ENCODE data around the gene ULBP2.
"Not testable (repeated sequence)": the region's sequence is repeated elsewhere in the genome, so short reads cannot be mapped to it uniquely, and the experiment has no call there.

Gene ULBP2

GRCh38 chr6:149965194-149966020 lies 23.6 kb downstream of the ULBP2 start:
- Histone ChIP-seq H2BK5ac (ENCODE audit: low read depth, low read length, poor library complexity, severe bottlenecking) (no peak overlapping the region), H3K9me3 (ENCODE audit: control insufficient read depth, low read length) (no peaks in the 10 kb centered on the region), H3K14ac (ENCODE audit: low read length in 2 of 2) (no peak overlapping the region), H3K4me2 (ENCODE audit: low read length, poor library complexity, severe bottlenecking) (peak overlapping the region; percentile 82), H3K27ac (ENCODE audit: low read length, poor library complexity, severe bottlenecking) (no peak overlapping the region), H3K79me1 (replicated peaks; ENCODE audit: low read length, poor library complexity, severe bottlenecking) (no peaks in the 10 kb centered on the region), H3K27me3 (ENCODE audit: control insufficient read depth in 1 of 2, insufficient read depth in 1 of 2, low read length in 2 of 2) (peaks cover 69 to 89% of the 10 kb centered on the region in 2 experiments), H2BK15ac (ENCODE audit: low read depth, poor library complexity, severe bottlenecking) (no peak overlapping the region), H3K18ac (ENCODE audit: low read depth in 1 of 2, low read length in 2 of 2) (no peak overlapping the region), H2BK12ac (ENCODE audit: low read length in 2 of 2) (no peak overlapping the region), H3K4me1 (ENCODE audit: control insufficient read depth, insufficient read depth, low read depth, low read length) (peaks cover 32% of the 10 kb centered on the region), H4K8ac (ENCODE audit: low read length) (no peak overlapping the region), H3K9ac (ENCODE audit: low read length) (peak overlapping the region; percentile 49), H3K23ac (ENCODE audit: low read length in 2 of 2) (no peak overlapping the region), H3K4me3 (ENCODE audit: insufficient read depth in 1 of 2, low read depth in 1 of 2, low read length in 2 of 2) (peak overlapping the region; percentile 55 to 72), H4K91ac (ENCODE audit: low read length) (no peak overlapping the region), H3K4ac (ENCODE audit: low read depth in 1 of 2, low read length in 2 of 2) (no peak overlapping the region), H2BK120ac (ENCODE audit: low read depth, low read length) (no peak overlapping the region), H2AFZ (ENCODE audit: low read depth, low read length) (no peak overlapping the region), H3K36me3 (ENCODE audit: control insufficient read depth in 1 of 2, insufficient read depth in 2 of 2, low read depth in 1 of 2, low read length in 2 of 2) (no peaks in the 10 kb centered on the region), H2AK5ac (ENCODE audit: low read length, severe bottlenecking) (no peak overlapping the region)
- WGBS: 7% methylated on average over 37 of the region's 38 CpGs
- DNase-seq: peak; percentile 7

DNA sequence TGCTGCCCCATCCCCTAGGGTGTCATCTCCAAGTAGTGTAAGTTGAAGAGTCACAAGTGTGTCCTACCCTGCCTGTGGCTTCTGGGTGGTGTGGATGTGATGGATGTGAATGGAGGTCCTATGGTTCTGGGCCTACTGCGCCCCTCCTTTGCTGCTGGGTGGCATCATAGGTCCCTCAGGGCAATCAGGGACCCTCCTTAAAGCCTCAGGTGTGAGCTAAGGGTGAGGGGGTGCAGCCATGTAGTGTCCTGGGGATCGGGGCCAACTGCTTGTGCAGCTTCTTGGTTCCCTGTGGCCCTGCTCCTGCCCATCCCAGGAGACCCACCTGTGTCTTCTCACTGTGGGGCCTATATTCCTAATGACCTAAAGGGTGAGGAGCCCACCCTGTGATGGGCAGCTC lies 24.5 kb downstream of the ULBP2 start:
- Histone ChIP-seq H3K27me3 (ENCODE audit: control insufficient read depth in 1 of 2, insufficient read depth in 1 of 2, low read length in 2 of 2) (peaks cover 74 to 85% of the 10 kb centered on the region in 2 experiments), H3K4me1 (ENCODE audit: control insufficient read depth, insufficient read depth, low read depth, low read length) (peaks cover 32% of the 10 kb centered on the region)
- not testable (repeated sequence) for H2BK120ac ChIP-seq (ENCODE audit: low read depth, low read length); H4K91ac ChIP-seq (ENCODE audit: low read length); H2BK15ac ChIP-seq (ENCODE audit: low read depth, poor library complexity, severe bottlenecking); H4K8ac ChIP-seq (ENCODE audit: low read length); H3K79me1 ChIP-seq (replicated peaks; ENCODE audit: low read length, poor library complexity, severe bottlenecking); H3K4ac ChIP-seq (ENCODE audit: low read depth in 1 of 2, low read length in 2 of 2); H2AFZ ChIP-seq (ENCODE audit: low read depth, low read length); H2AK5ac ChIP-seq (ENCODE audit: low read length, severe bottlenecking); H2BK12ac ChIP-seq (ENCODE audit: low read length in 2 of 2); H3K9ac ChIP-seq (ENCODE audit: low read length); H3K23ac ChIP-seq (ENCODE audit: low read length in 2 of 2); H3K18ac ChIP-seq (ENCODE audit: low read depth in 1 of 2, low read length in 2 of 2); H3K14ac ChIP-seq (ENCODE audit: low read length in 2 of 2); H2BK5ac ChIP-seq (ENCODE audit: low read depth, low read length, poor library complexity, severe bottlenecking); H3K27ac ChIP-seq (ENCODE audit: low read length, poor library complexity, severe bottlenecking); H3K36me3 ChIP-seq (ENCODE audit: control insufficient read depth in 1 of 2, insufficient read depth in 2 of 2, low read depth in 1 of 2, low read length in 2 of 2); H3K4me2 ChIP-seq (ENCODE audit: low read length, poor library complexity, severe bottlenecking); H3K4me3 ChIP-seq (ENCODE audit: insufficient read depth in 1 of 2, low read depth in 1 of 2, low read length in 2 of 2); H3K9me3 ChIP-seq (ENCODE audit: control insufficient read depth, low read length); DNase-seq
- 100% methylated on average over 1 of the region's 2 CpGs for WGBS

- no peaks in the 10 kb centered on the region for H3K36me3 ChIP-seq (ENCODE audit: control insufficient read depth in 1 of 2, insufficient read depth in 2 of 2, low read depth in 1 of 2, low read length in 2 of 2)
- H4K8ac ChIP-seq (ENCODE audit: low read length): no peak overlapping the region
- H3K4ac ChIP-seq (ENCODE audit: low read depth in 1 of 2, low read length in 2 of 2): no peak overlapping the region
- peaks cover 29% of the 10 kb centered on the region for H3K4me1 ChIP-seq (ENCODE audit: control insufficient read depth, insufficient read depth, low read depth, low read length)
- no peak overlapping the region for H2AFZ ChIP-seq (ENCODE audit: low read depth, low read length)
- no peak overlapping the region for H3K18ac ChIP-seq (ENCODE audit: low read depth in 1 of 2, low read length in 2 of 2)
- H3K23ac ChIP-seq (ENCODE audit: low read length in 2 of 2): no peak overlapping the region
- H2BK5ac ChIP-seq (ENCODE audit: low read depth, low read length, poor library complexity, severe bottlenecking): no peak overlapping the region
- no peak overlapping the region for H2BK15ac ChIP-seq (ENCODE audit: low read depth, poor library complexity, severe bottlenecking)
- no peak overlapping the region for H3K4me3 ChIP-seq (ENCODE audit: insufficient read depth in 1 of 2, low read depth in 1 of 2, low read length in 2 of 2)
- H2BK12ac ChIP-seq (ENCODE audit: low read length in 2 of 2): no peak overlapping the region
- H3K27ac ChIP-seq (ENCODE audit: low read length, poor library complexity, severe bottlenecking): no peak overlapping the region
- H3K9ac ChIP-seq (ENCODE audit: low read length): no peak overlapping the region
- WGBS: 82% methylated on average over 4 of the region's 4 CpGs
- H2AK5ac ChIP-seq (ENCODE audit: low read length, severe bottlenecking): no peak overlapping the region
- DNase-seq: no peak
- H3K4me2 ChIP-seq (ENCODE audit: low read length, poor library complexity, severe bottlenecking): no peak overlapping the region
- H3K14ac ChIP-seq (ENCODE audit: low read length in 2 of 2): no peak overlapping the region
- H2BK120ac ChIP-seq (ENCODE audit: low read depth, low read length): no peak overlapping the region
- H3K27me3 ChIP-seq (ENCODE audit: control insufficient read depth in 1 of 2, insufficient read depth in 1 of 2, low read length in 2 of 2): peaks cover 70 to 80% of the 10 kb centered on the region in 2 experiments
- H3K79me1 ChIP-seq (replicated peaks; ENCODE audit: low read length, poor library complexity, severe bottlenecking): no peaks in the 10 kb centered on the region
- no peaks in the 10 kb centered on the region for H3K9me3 ChIP-seq (ENCODE audit: control insufficient read depth, low read length)
- no peak overlapping the region for H4K91ac ChIP-seq (ENCODE audit: low read length)
Measured at GRCh38 chr6:149967591-149967990, 25.8 kb downstream of the ULBP2 start.

DNA sequence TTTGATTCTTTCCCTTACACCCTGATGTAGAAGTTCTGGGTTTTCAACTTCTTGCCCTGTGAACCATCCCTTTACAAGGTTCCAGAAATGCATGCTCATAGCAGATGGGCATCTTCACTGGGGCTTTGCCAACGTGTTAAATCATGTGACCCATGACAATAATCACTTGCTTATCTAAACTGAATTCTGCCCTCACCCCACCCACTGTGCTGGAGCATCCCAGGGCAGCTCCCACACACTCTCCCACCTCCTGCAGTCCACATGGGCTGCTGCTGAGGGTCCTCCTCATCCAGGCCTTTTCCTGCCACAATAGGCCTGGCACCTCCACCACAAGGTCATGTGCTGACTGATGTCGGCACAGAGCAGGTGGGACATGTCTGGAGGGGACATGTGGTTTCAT lies 26.2 kb downstream of the ULBP2 start:
- H3K27ac ChIP-seq (ENCODE audit: low read length, poor library complexity, severe bottlenecking); H2BK12ac ChIP-seq (ENCODE audit: low read length in 2 of 2); H2AK5ac ChIP-seq (ENCODE audit: low read length, severe bottlenecking); H3K23ac ChIP-seq (ENCODE audit: low read length in 2 of 2); H3K9ac ChIP-seq (ENCODE audit: low read length); H4K91ac ChIP-seq (ENCODE audit: low read length); H3K4ac ChIP-seq (ENCODE audit: low read depth in 1 of 2, low read length in 2 of 2); H3K4me2 ChIP-seq (ENCODE audit: low read length, poor library complexity, severe bottlenecking); H2AFZ ChIP-seq (ENCODE audit: low read depth, low read length); H3K9me3 ChIP-seq (ENCODE audit: control insufficient read depth, low read length); H3K36me3 ChIP-seq (ENCODE audit: control insufficient read depth in 1 of 2, insufficient read depth in 2 of 2, low read depth in 1 of 2, low read length in 2 of 2); H4K8ac ChIP-seq (ENCODE audit: low read length); H3K14ac ChIP-seq (ENCODE audit: low read length in 2 of 2); H2BK120ac ChIP-seq (ENCODE audit: low read depth, low read length); H2BK5ac ChIP-seq (ENCODE audit: low read depth, low read length, poor library complexity, severe bottlenecking); H3K4me3 ChIP-seq (ENCODE audit: insufficient read depth in 1 of 2, low read depth in 1 of 2, low read length in 2 of 2); H3K79me1 ChIP-seq (replicated peaks; ENCODE audit: low read length, poor library complexity, severe bottlenecking); H2BK15ac ChIP-seq (ENCODE audit: low read depth, poor library complexity, severe bottlenecking); DNase-seq; H3K18ac ChIP-seq (ENCODE audit: low read depth in 1 of 2, low read length in 2 of 2): not testable (repeated sequence)
- H3K27me3 ChIP-seq (ENCODE audit: control insufficient read depth in 1 of 2, insufficient read depth in 1 of 2, low read length in 2 of 2): peaks cover 70 to 79% of the 10 kb centered on the region in 2 experiments
- peaks cover 25% of the 10 kb centered on the region for H3K4me1 ChIP-seq (ENCODE audit: control insufficient read depth, insufficient read depth, low read depth, low read length)
- WGBS: 51% methylated on average over 2 of the region's 2 CpGs

Data from mesenchymal stem cell (in vitro differentiated cells and primary cell).